Hepatocyte (in vitro differentiated cells): Measurements from ENCODE around the gene RASL10B.

Source experiments
- CTCF ChIP-seq: fragments of 200-600 bp; sonication (generic); IDR thresholded peaks from 2 replicates; pipeline ENCODE4 v1.5.1; 2016; ENCODE audit warnings: antibody characterized with exemption, mild to moderate bottlenecking; ENCODE audit not compliant: poor library complexity
- EZH2 ChIP-seq: fragments of 200-600 bp; sonication (generic); IDR thresholded peaks from 2 replicates; pipeline ENCODE4 v1.6.1; 2016; ENCODE audit warnings: antibody characterized with exemption, mild to moderate bottlenecking, borderline replicate concordance
- EZH2phosphoT487 ChIP-seq: fragments of 200-600 bp; sonication (generic); IDR thresholded peaks from one replicate; pipeline ENCODE4 v1.6.1; 2018; ENCODE audit warnings: antibody characterized with exemption, mild to moderate bottlenecking, low read depth, moderate library complexity; ENCODE audit not compliant: unreplicated experiment, severe bottlenecking

GRCh38 chr17:35713069-35713728 is 18.2 kb upstream of the RASL10B start:
- no peak for TF ChIP-seq CTCF
- no peak for TF ChIP-seq EZH2
- TF ChIP-seq EZH2phosphoT487, result no peak
